Spleen (tissue), 11 donors: ENCODE data around the gene MSI2. TPM values are rescaled to one million over a fixed set of nuclear protein-coding genes. Genes with fewer than 3 reads are reported as not detected.

Source experiments
- DNase-seq: peaks from one replicate; pipeline ENCODE4 v3.0.0-alpha.2; 2020
- H3K27ac ChIP-seq, 8 donors: fragments of 200-600 bp; sonication (generic) in 7 of 8; 1 replicate in 4 of 8; 2 replicates in 4 of 8; pipeline versions ENCODE4 v1.5.0 to v1.8.0; 2016 to 2021; ENCODE audit warnings: inconsistent platforms in 4 of 8, mild to moderate bottlenecking in 4 of 8, moderate library complexity in 1 of 8
- H3K27me3 ChIP-seq, 7 donors: fragments of 200-600 bp; sonication (generic) in 6 of 7; replicated peaks in 1 of 7; 1 replicate in 4 of 7; 2 replicates in 3 of 7; pipeline versions ENCODE4 v1.5.0 to v1.8.0; 2016 to 2021; ENCODE audit warnings: inconsistent platforms in 3 of 7, mild to moderate bottlenecking in 1 of 7
- H3K36me3 ChIP-seq, 6 donors: fragments of 200-600 bp; sonication (generic) in 5 of 6; 1 replicate in 4 of 6; 2 replicates in 2 of 6; pipeline versions ENCODE4 v1.5.0 to v1.8.0; 2016 to 2021; ENCODE audit warnings: inconsistent platforms in 2 of 6
- H3K4me1 ChIP-seq, 6 donors: fragments of 200-600 bp; sonication (generic) in 5 of 6; 1 replicate in 3 of 6; 2 replicates in 3 of 6; pipeline versions ENCODE4 v1.5.0 to v1.8.0; 2016 to 2021; ENCODE audit warnings: inconsistent platforms in 3 of 6
- H3K4me3 ChIP-seq, 8 donors: fragments of 200-600 bp; sonication (generic) in 7 of 8; 1 replicate in 4 of 8; 2 replicates in 4 of 8; pipeline versions ENCODE4 v1.5.0 to v1.8.0; 2016 to 2021; ENCODE audit warnings: inconsistent platforms in 4 of 8, mild to moderate bottlenecking in 4 of 8, moderate library complexity in 2 of 8
- H3K9me3 ChIP-seq, 8 donors: fragments of 200-600 bp; sonication (generic) in 7 of 8; 1 replicate in 4 of 8; 2 replicates in 4 of 8; pipeline versions ENCODE4 v1.5.0 to v1.8.0; 2016 to 2021; ENCODE audit warnings: inconsistent platforms in 4 of 8
- POLR2A ChIP-seq, 3 donors: fragments of 450-650 bp; IDR thresholded peaks; one replicate each; pipeline ENCODE4 v1.5.1; 2017; ENCODE audit warnings: antibody characterized with exemption in 3 of 3, mild to moderate bottlenecking in 1 of 3
- POLR2AphosphoS5 ChIP-seq, 3 donors: sonication (generic); formaldehyde crosslinking; IDR thresholded peaks; one replicate each; pipeline ENCODE4 v1.5.1; 2017; ENCODE audit warnings: antibody characterized with exemption in 3 of 3
- WGBS, 5 donors: extraction: QIAGEN DNeasy Blood & Tissue Kit in 3 of 5; methylation state at CpG; one replicate each; pipeline versions ENCODE4 v1.1.5 to v1.1.7; 2013 to 2018; 5-methylcytosine and 5-hydroxymethylcytosine counted together
- intact Hi-C: fragments of 100-400 bp; cut with DNase I; formaldehyde crosslinking; loops from one replicate; pipeline ENCODE4 v1.15.0; 2023; ENCODE audit warnings: low total_unique reads
- polyA plus RNA-seq, 3 donors: library from polyadenylated mRNA; stranded (reverse); fragments of 200-250 nt; gene quantifications; one replicate each; pipeline ENCODE4 v1.2.1, GENCODE V29; 2013
- total RNA-seq, 7 donors: library from RNA; depleted of rRNA in 3 of 7; stranded (reverse); fragments of >200 nt in 3 of 7; fragmentation: NEBNext Ultra II Directional in 4 of 7; extraction: Animal tissue kit (Norgen Biotek cat#: 25700) in 4 of 7; gene quantifications; one replicate each; pipeline versions ENCODE4 v1.1.0 to v1.2.1, GENCODE V29; 2016 to 2021
- TF ChIP-seq, protein P1 (sequence below), 11 experiments: fragments of 200-600 bp in 7 of 11; fragments of 450-650 bp in 4 of 11; sonication (generic) in 4 of 11; IDR thresholded peaks in 8 of 11; conservative IDR thresholded peaks in 3 of 11; 1 replicate in 7 of 11; 2 replicates in 4 of 11; pipeline versions ENCODE4 v1.4.0 to v1.8.0; 2016 to 2021; ENCODE audit warnings: antibody characterized with exemption in 11 of 11, inconsistent platforms in 4 of 11, mild to moderate bottlenecking in 1 of 11
- donor health status: healthy with polysubstance abuse.
- donor health status: DM: no; HTN: no; CAD: no; lungs with moderate emphysema.
- donor health status: DM: no; HTN: no; CAD: no.
- donor health status: Bipolar disorder and iron deficiency.
- donor health status: healthy.
- donor health status: DM: no; HTN: no; CAD: no.
- donor health status: DM: yes; HTN: yes; CAD: no.

The MSI2 gene
- total and polyA plus RNA-seq, 10 donors: 9.8 to 131 (median 64.7) TPM

DNA sequence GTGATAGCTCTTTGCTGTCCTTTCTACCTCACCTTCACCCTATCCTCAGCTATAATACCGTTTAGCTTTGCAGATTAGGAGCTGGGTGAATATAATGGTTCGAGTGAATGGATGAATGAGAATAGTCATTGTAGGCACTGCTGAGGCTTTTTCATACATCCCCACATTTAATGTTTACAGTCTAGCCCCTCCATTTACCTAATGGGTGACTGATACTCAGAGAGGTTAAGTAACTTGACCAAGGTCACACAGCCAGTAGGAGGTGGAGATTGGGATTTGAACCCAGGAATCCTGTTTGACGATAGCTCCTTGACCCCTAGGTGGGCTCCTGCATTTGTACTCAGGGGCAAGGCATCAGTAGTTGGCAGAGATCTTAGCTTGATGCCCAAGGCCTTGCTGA is 293.1 kb downstream of the MSI2 start:
- WGBS, 5 donors: 89 to 95% (median 93%) methylated on average over 3 of the region's 3 CpGs
- Histone ChIP-seq H3K36me3 (no peaks in the 10 kb centered on the region), H3K9me3 (no peaks in the 10 kb centered on the region), H3K4me3 (no peak overlapping the region), H3K27ac (peak overlapping the region in 4 of 8 donors; percentile 20 to 86 (median 76)), H3K4me1 (peaks cover 37 to 75% (median 67%) of the 10 kb centered on the region in 6 donors), H3K27me3 (no peaks in the 10 kb centered on the region)
- DNase-seq: no peak
- TF ChIP-seq, protein P1, sequence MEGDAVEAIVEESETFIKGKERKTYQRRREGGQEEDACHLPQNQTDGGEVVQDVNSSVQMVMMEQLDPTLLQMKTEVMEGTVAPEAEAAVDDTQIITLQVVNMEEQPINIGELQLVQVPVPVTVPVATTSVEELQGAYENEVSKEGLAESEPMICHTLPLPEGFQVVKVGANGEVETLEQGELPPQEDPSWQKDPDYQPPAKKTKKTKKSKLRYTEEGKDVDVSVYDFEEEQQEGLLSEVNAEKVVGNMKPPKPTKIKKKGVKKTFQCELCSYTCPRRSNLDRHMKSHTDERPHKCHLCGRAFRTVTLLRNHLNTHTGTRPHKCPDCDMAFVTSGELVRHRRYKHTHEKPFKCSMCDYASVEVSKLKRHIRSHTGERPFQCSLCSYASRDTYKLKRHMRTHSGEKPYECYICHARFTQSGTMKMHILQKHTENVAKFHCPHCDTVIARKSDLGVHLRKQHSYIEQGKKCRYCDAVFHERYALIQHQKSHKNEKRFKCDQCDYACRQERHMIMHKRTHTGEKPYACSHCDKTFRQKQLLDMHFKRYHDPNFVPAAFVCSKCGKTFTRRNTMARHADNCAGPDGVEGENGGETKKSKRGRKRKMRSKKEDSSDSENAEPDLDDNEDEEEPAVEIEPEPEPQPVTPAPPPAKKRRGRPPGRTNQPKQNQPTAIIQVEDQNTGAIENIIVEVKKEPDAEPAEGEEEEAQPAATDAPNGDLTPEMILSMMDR (IDR thresholded peaks at IDR 0.05 in 8 of 11, conservative IDR thresholded peaks at IDR 0.05 in 3 of 11): no peak
- no peak for TF ChIP-seq POLR2AphosphoS5 (IDR thresholded peaks at IDR 0.05)
- TF ChIP-seq POLR2A (IDR thresholded peaks at IDR 0.05): no peak
- intact Hi-C loops: no loop called here

- Histone ChIP-seq H3K27ac (peak overlapping the region in 4 of 8 donors; percentile 20 to 86 (median 76)), H3K4me1 (peaks cover 37 to 81% (median 70%) of the 10 kb centered on the region in 6 donors), H3K4me3 (no peak overlapping the region), H3K27me3 (no peaks in the 10 kb centered on the region), H3K9me3 (no peaks in the 10 kb centered on the region), H3K36me3 (no peaks in the 10 kb centered on the region)
- intact Hi-C loops: no loop called here
- WGBS, 5 donors: 62 to 75% (median 68%) methylated on average over 10 of the region's 10 CpGs
- TF ChIP-seq, protein P1 (IDR thresholded peaks at IDR 0.05 in 8 of 11, conservative IDR thresholded peaks at IDR 0.05 in 3 of 11): no peak
- TF ChIP-seq POLR2AphosphoS5 (IDR thresholded peaks at IDR 0.05) (no peak), POLR2A (IDR thresholded peaks at IDR 0.05) (no peak)
- no peak for DNase-seq
Measured at GRCh38 chr17:57550016-57550415, 293.7 kb downstream of the MSI2 start.

GRCh38 chr17:57550668-57551315 is 294.5 kb downstream of the MSI2 start:
- intact Hi-C loops: no loop called here

More at GRCh38 chr17:57550668-57551315, 294.5 kb downstream of the MSI2 start:
- peak overlapping the region in 3 of 8 donors; percentile 15 to 53 (median 17) for H3K4me3 ChIP-seq
- 74 to 89% (median 87%) methylated on average over 11 of the region's 11 CpGs for WGBS, 5 donors
- no peak for DNase-seq
- H3K9me3 ChIP-seq: no peaks in the 10 kb centered on the region
- peaks cover 37 to 88% (median 70%) of the 10 kb centered on the region in 6 donors for H3K4me1 ChIP-seq
- no peaks in the 10 kb centered on the region for H3K36me3 ChIP-seq
- H3K27ac ChIP-seq: peak overlapping the region in 7 of 8 donors; percentile 45 to 86 (median 68)
- no peak for TF ChIP-seq POLR2A (IDR thresholded peaks at IDR 0.05)
- no peak for TF ChIP-seq POLR2AphosphoS5 (IDR thresholded peaks at IDR 0.05)
- TF ChIP-seq, protein P1 (IDR thresholded peaks at IDR 0.05 in 8 of 11, conservative IDR thresholded peaks at IDR 0.05 in 3 of 11): no peak
- H3K27me3 ChIP-seq: no peaks in the 10 kb centered on the region
